GM20000 (cell line): ENCODE results near the gene SIRPA.
A peak's percentile ranks its signal among the peaks of the same experiment; 100 is the strongest.

Experiments used
- DNase-seq: peaks from one replicate; pipeline ENCODE4 v3.0.0; 2012; ENCODE audit warnings: low spot score
- TF ChIP-seq, protein P1 (sequence below): IDR thresholded peaks from 2 replicates; pipeline ENCODE4 v1.5.1; 2012; ENCODE audit warnings: mild to moderate bottlenecking, control low read depth; ENCODE audit errors: extremely low read depth, missing control alignments

SIRPA gene

DNA sequence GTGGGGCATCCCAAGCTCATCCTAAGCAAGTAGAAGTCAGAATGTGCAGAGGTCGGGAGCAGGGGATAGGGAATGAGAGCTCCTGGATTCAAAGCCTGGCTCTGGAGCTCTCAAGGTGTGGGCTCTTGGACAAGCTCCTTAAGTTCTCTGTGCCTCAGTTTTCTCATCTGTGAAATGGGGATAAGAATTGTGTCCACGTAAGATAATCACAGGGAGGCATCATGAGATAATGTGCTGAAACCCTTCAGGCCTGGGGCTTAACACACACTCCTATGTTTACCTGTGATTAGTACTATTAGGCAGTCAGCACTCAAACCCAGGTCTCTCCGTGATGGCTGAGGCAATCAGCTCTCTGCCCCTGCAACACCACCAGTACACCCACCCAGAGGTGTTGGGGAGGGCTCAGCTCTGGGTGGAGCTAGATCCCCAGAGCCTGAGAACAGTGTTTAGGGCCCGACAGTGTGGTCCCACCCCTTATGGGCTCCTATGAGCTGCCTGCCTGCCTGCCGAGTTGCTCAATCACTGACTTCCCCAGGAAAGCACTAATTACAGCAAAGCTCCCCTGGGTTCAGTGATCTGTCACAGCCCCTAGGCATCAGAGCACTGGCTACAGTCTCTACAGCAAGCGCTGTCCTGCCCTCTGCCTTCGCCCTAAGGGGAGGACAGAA lies 6.3 kb upstream of the SIRPA start:
- DNase-seq, result no peak
- TF ChIP-seq, protein P1, sequence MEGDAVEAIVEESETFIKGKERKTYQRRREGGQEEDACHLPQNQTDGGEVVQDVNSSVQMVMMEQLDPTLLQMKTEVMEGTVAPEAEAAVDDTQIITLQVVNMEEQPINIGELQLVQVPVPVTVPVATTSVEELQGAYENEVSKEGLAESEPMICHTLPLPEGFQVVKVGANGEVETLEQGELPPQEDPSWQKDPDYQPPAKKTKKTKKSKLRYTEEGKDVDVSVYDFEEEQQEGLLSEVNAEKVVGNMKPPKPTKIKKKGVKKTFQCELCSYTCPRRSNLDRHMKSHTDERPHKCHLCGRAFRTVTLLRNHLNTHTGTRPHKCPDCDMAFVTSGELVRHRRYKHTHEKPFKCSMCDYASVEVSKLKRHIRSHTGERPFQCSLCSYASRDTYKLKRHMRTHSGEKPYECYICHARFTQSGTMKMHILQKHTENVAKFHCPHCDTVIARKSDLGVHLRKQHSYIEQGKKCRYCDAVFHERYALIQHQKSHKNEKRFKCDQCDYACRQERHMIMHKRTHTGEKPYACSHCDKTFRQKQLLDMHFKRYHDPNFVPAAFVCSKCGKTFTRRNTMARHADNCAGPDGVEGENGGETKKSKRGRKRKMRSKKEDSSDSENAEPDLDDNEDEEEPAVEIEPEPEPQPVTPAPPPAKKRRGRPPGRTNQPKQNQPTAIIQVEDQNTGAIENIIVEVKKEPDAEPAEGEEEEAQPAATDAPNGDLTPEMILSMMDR, result no peak

DNA sequence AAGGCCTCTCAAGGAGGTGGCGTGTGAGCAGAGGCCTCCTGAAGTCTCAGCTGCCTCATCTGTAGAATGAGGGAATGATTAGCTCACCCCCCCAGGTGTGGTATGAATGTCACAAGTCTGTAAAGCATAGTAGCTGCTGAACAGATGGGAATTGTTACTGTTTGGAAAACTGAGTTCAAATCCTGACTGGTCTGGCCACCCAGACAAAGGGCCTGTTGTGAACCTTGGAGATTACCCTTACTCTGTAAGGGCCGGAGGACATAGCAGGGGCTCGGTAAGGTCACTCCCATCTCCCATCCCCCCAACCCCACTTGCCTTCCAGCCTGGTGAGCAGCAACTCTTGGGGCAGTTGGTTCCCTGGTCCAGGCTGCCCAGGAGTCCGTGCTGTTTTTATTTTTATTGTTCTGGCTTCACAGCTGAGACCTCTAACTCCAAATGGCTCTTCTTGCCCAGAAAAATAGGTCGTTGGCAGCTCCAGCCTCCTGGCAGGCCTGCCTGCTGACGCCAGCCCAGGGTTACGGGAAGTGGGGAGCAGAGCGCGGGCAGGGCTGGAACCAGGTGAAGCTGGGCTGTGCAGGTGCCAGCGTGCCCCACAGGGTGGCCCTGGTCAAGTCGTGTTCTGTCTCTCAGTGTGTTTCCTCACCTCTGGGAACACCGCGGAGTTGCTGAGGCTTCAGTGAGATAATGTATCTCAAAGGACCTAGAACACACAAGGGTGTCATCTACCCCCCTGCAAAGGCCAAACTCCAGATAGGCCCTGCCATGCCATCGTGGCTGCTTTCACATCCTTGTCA lies 4.5 kb upstream of the SIRPA start:
- TF ChIP-seq, protein P1, result no peak
- no peak for DNase-seq

DNA sequence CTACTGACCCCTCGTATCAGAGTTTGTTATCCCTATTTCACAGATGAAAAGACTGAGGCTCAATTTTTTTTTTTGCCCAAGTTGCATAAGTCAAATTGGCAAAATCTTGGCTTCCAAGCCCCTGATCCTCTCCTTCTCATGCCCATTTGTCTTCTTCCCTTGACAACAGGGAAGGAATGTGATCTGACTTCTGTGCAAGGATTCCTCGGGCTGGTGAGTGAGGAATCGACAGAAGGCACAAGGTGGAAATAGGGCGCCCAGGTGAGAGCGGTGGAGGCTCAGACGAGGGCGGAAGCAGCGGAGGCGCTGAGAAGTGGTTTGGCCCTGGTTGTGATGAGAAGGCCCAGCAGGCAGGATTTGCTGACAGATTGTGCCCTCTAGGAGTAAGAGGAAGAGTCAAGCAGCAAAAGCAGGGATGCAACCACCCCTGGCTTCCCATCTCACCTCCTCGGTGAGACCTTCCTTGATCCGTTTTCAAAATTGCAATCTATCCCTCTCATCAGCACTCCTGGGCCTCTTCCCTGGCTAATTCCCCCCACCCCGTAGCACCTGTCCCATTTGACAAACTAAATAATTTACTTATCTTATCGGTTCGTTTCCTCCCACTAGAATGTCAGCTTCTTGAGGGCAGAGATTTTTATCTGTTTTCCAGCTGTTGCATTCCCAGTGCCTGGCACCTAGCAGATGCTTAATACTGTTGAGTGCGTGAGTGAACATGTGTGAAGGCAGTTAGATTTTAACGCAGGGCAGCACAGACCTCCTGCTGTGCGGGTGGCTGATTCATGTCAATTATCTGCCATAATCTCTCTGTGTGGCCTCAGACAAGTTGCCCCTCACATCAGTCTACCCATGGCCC lies 3.7 kb upstream of the SIRPA start:
- TF ChIP-seq, protein P1, result no peak

DNA sequence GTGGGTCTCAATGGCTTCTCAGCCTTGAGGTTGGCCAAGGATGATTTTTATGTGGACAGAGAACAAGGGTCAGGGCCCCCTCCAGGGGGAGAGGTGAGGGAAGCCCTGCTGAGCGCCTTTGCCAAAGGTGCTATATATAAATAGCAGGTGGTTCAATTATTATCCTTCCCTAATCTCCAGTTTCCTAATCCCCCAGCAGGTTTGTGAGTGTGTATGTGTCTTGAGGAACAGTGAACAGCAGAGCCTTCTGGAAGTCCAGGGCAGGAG lies 3.2 kb upstream of the SIRPA start:
- DNase-seq, result no peak
- TF ChIP-seq, protein P1, result no peak

More for the DNA sequence above, 3.7 kb upstream of the SIRPA start:
- no peak for DNase-seq

DNA sequence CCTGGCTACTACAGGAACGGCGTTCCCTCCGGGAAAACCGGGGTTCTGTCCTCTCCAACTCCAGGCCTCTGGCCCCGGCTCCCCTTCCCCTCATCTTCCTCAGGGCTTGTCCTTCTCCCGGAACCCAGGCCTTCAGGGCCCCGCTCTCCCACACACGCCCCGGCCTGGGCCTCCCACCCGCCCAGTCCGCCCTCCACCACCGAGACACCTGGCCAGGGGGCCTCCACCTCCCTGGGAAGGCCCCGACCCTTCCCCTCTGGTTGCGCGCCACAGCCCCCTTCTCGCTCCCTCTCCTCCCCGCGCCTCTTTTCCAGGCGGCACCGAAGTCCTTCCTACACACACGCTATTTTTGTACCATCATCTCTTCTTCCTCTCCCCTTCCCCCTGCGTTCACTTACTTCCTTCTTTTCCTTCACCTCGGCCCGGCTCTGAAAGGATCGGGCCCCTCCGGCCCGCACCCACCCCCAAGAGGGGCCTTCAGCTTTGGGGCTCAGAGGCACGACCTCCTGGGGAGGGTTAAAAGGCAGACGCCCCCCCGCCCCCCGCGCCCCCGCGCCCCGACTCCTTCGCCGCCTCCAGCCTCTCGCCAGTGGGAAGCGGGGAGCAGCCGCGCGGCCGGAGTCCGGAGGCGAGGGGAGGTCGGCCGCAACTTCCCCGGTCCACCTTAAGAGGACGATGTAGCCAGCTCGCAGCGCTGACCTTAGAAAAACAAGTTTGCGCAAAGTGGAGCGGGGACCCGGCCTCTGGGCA lies 1.3 kb upstream of the SIRPA start:
- no peak for DNase-seq
- TF ChIP-seq, protein P1, result no peak

DNA sequence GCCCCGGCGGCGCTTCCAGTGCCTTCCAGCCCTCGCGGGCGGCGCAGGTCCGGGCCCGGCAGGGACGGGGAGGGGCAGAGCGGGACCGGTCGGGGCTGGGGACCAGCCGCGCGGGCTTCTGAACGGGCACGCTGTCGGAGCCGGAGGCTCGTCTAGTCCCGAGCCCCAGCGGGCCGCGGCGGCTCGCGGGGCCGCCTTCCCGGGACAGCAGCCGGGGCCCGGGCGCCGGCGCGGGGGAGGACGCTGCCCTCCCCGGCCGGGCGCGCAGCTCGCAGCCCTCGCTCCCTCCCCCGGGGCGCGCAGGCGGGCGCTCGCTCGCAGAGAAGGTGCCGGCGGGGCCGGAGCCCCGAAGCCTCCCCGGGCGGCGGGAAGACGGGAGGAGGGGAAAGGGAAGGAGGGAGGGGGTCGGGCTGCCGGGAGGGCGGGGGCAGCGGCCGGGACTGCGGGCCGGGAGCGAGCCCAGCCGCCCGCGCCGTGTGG lies 696 bp upstream of the SIRPA start:
- DNase-seq, result peak; percentile 75
- TF ChIP-seq, protein P1, result no peak
